SK-N-DZ (cell line): ENCODE data around the gene ZNF512B.
"Not testable (repeated sequence)": the region's sequence is repeated elsewhere in the genome, so short reads cannot be mapped to it uniquely, and the experiment has no call there.

ENCODE experiments used
- DNase-seq: peaks from one replicate; pipeline ENCODE4 v3.0.0-alpha.2; 2015; ENCODE audit warnings: low spot score

Gene ZNF512B

DNA sequence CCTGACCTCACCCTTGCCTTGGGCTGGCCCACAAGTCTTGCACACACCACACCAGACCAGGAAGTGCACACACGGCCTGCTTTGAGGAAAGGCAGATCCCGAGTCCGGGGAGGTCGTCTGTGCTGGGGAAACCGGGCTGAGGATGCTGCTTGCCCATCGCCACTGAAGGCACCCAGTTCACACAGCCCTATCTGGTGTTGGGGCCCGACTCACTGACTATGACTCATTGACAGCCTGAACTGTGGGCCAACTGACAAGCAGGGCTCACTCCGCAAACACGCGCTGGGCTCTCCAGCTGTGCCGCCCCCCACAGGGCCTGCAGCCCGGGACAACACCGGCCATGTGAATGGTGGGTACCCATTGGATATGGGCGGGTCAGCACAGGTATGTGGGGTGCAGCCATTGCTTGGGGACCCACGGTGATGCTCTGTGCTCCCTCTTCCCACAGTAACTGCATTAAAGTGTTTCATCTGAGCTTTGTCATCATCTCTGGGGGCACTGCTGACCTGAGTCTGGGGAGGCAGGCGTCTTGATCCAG, 8.1 kb upstream of the ZNF512B start:
- peak; percentile 34 for DNase-seq

DNA sequence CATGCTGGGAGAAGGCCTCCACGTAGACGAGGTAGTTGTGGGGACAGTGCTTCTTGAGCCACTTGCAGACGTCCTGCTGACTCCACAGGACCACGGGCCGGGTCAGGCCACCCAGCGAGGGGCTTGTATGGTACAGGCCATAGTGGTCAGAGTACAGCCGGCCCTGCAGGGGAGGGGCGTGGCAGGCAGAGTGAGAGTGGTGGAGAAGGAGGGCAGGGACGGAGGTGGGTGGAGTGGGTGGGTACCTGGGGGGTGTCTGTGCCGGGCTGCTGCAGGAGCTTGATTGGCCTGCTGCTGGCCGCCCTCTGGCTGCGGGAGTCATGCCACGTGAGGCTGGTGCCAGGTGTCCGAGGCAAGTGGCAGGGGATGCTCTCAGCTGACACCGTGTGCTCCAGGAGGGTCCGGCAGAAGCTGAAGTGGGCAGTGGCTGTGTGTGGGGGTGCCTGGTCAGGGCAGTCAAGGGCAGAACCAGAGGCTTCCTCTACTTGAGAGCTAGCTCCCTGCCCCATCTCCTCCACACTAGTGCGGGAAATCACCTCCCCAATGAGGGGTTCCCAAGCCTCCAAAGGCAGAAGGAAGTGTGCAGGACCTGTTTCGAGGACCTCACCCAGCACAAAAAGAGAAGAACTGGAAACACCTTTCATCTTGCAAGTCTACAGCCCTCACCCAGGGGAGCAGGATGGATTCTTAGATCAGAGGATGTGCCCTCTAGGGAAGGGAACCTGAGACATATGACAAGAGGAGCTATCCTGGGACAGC, 7.4 kb upstream of the ZNF512B start:
- DNase-seq: peak; percentile 27

GRCh38 chr20:63976511-63976910, 6.8 kb upstream of the ZNF512B start:
- DNase-seq: not testable (repeated sequence)

GRCh38 chr20:63974402-63975200, 4.9 kb upstream of the ZNF512B start:
- peak; percentile 25 for DNase-seq

DNA sequence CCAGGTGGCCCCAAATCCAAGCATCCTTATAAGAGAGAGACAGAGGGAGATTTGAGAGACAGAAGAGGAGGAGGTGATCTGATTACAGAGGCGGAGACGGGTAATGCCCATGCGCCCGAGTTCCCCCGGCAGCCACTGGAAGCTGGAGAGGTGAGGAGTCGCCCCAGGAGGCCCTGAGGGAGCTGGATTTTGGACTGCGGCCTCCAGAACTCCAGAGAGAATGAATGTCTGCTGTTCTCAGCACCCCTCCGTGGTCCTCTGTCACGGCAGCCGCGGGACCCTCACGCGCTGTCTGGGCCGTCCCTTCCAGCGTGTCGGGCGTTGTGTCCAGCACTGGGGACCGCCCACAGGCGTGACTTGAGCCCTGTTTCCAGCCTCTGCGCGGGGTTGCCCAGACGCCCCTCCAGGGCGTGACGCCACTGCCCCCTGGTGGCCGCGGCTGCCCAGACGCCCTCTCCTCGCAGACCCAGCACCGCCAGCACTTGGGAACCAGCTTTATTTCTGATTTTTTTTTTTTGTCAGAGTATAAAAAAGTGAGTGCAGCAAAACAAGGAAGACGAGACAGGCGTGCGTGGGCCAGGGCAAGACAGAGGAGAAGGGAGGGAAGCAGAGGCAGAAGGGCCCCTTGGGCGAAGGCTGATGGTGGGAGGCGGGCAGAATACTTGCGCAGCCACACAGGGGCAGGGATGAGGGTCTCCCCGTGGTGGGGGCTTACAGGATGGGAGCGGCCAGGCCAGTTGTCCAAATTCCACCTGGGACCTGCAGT, 4.1 kb upstream of the ZNF512B start:
- peak; percentile 89 for DNase-seq

GRCh38 chr20:63973160-63973479, 3.4 kb upstream of the ZNF512B start:
- no peak for DNase-seq

DNA sequence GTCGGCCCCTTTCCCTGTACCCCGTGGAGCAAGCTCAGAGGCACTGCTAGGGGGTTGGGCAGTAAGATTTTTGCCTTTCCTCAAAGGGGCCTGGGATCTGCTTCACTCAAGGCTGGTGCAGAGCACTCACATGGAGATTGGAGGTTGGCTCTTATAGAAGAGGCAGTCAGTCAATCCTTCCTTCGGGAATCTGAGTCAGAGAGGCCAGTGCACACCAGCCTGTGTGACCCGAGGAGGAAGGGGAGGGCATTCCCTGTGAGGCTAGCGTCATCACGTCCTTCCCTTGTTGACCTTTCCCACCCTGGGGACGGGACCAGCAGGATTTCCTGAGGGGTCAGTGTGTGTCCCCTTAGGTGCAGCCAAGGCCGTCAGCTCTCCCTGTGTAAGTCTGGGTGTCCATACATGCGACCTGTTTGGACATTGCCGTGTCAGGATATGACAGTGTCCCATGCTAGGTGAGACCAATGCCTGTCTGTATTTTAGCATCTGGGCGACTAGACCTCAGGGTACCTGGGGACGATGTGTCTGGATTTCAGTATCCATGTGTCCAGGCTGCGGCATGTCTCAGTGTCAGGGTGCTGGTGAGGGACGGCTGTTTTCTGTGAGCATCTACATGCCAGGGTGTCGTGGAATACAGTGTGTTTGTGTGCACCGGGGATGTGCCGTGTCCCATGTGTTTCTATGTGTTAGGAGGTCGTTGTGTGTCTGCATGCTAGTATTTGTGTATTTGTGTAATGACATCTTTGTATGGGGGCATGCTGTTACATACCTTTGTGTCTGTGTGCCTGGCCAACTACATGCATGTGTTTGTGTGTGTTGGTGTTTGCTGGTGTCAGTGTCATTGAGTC, 2.8 kb upstream of the ZNF512B start:
- DNase-seq: peak; percentile 27

DNA sequence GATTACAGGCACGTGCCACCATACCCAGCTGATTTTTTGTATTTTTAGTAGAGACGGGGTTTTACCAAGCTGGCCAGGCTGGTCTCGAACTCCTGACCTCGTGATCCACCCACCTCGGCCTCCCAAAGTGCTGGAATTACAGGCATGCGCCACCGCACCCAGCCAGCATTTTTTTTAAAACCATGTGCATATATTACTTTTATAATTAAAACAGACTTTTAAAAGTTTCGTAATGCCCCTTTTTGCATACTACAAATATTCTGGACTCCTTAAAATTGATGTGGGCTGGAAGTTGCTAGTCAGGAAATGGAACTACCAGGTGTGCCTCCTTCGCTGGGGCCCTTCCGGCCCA, 2.2 kb upstream of the ZNF512B start:
- not testable (repeated sequence) for DNase-seq

DNA sequence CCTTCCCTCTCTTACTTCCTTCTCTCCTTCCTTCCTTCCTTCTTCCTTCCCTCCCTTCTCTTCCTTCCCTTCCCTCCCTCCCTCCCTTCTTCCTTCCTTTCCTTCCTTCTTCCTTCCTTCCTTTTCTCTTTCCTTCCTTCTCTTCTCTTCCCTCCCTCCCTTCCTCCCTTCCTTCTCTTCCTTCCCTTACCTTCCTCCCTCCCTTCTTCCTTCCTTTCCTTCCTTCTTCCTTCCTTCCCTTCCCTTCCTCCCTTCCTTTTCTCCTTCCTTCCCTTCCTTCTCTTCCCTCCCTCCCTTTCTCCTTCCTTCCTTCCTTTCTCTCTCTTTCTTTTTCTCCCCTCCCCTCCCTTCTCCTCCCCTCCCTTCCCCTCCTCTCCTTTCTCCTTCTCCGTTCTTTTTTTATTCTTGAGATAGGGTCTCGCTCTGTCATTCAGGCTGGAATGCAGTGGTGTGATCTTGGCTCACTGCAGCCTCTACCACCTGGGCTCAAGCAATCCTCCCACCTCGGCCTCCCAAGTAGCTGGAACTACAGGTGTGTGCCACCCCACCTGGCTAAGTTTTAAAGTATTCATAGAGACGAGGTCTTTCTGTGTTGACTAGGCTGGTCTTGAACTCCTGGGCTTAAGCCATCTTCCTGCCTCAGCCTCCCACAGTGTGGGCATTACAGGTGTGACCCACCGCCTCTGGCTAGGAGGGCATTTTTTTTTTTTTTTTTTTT, 1.1 kb upstream of the ZNF512B start:
- no peak for DNase-seq

GRCh38 chr20:63968928-63969760, 586 bp downstream of the ZNF512B start:
- no peak for DNase-seq

- DNase-seq: no peak
These were observed 1.4 kb downstream of the ZNF512B start for GRCh38 chr20:63968136-63968927.

GRCh38 chr20:63967330-63968135, 2.2 kb downstream of the ZNF512B start:
- no peak for DNase-seq

GRCh38 chr20:63966944-63967322, 2.8 kb downstream of the ZNF512B start:
- no peak for DNase-seq

GRCh38 chr20:63966172-63966943, 3.4 kb downstream of the ZNF512B start:
- no peak for DNase-seq

DNA sequence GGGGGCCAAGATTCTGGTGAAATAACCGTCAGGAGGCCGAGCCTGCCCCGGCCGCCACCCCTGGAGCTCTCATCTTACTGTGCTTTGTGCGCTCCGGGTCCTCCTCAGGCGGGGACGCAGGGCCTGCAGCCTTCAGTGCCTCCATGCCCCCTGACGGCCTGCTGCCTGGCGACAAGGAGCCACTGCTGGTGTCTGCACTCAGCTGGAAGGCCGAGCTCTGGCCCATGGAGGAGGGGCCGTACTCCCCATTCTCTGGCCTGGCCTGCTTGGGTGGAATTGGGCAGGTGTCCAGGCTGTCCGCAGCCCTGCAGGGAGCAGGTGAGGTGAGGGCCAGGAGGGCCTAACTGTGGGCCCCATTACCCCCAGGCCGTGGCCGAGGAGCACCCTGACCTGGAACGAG, 5.3 kb downstream of the ZNF512B start:
- DNase-seq: no peak

GRCh38 chr20:63963784-63964301, 5.9 kb downstream of the ZNF512B start:
- DNase-seq: no peak

GRCh38 chr20:63963348-63963741, 6.4 kb downstream of the ZNF512B start:
- no peak for DNase-seq
